Hepatocyte (in vitro differentiated cells): ENCODE results near the gene KMT5B.

Experiments used
- EZH2 ChIP-seq: fragments of 200-600 bp; sonication (generic); IDR thresholded peaks from 2 replicates; pipeline ENCODE4 v1.6.1; 2016; ENCODE audit warnings: antibody characterized with exemption, mild to moderate bottlenecking, borderline replicate concordance
- TF ChIP-seq, protein P1 (sequence below): fragments of 200-600 bp; sonication (generic); IDR thresholded peaks from 2 replicates; pipeline ENCODE4 v1.5.1; 2016; ENCODE audit warnings: antibody characterized with exemption, mild to moderate bottlenecking; ENCODE audit not compliant: poor library complexity

DNA sequence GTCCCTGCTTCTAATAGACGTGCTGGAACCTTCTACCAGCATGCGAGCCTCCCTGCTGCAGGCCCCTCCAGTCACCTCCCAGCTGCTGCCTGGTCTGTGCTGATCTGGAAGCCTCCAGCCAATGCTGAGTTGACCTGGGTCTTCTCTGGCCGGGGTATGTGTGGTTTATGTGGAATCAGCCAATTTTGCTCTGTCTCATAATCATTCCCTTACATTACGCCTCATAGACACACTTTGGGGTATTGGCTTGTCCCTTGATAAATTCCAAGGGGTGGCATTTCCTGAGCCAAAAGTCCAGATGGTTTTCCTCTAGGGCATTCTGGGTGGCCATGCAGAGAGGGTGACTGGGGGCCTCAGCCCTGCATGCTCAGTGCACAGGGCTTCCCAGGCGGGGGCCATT is 8.3 kb upstream of the KMT5B start:
- TF ChIP-seq, protein P1, sequence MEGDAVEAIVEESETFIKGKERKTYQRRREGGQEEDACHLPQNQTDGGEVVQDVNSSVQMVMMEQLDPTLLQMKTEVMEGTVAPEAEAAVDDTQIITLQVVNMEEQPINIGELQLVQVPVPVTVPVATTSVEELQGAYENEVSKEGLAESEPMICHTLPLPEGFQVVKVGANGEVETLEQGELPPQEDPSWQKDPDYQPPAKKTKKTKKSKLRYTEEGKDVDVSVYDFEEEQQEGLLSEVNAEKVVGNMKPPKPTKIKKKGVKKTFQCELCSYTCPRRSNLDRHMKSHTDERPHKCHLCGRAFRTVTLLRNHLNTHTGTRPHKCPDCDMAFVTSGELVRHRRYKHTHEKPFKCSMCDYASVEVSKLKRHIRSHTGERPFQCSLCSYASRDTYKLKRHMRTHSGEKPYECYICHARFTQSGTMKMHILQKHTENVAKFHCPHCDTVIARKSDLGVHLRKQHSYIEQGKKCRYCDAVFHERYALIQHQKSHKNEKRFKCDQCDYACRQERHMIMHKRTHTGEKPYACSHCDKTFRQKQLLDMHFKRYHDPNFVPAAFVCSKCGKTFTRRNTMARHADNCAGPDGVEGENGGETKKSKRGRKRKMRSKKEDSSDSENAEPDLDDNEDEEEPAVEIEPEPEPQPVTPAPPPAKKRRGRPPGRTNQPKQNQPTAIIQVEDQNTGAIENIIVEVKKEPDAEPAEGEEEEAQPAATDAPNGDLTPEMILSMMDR, result no peak
- no peak for TF ChIP-seq EZH2
